ENCODE measurements around the gene ATP5PB.

GRCh38 chr1:111419037-111419436 is 30.2 kb upstream of the ATP5PB start:
- TF ChIP-seq CTCF (IDR thresholded peaks at IDR 0.05; ENCODE audit: low read length) = no peak
- TF ChIP-seq EZH2 (IDR thresholded peaks at IDR 0.05; ENCODE audit: borderline replicate concordance, low read length) = no peak
